ENCODE data around the gene IYD. TPM values are rescaled to one million over a fixed set of nuclear protein-coding genes. Genes with fewer than 3 reads are reported as not detected.

IYD gene
- total RNA-seq, 1 donor, result under 0.01 TPM

- TF ChIP-seq CTCF (IDR thresholded peaks at IDR 0.05; ENCODE audit: insufficient read depth, low read length), result no peak
- H3K4me3 ChIP-seq (ENCODE audit: low read depth, low read length), result no peak overlapping the region
- no peak for DNase-seq (ENCODE audit: low read depth)
Observed at GRCh38 chr6:150450918-150451317, 82.1 kb downstream of the IYD start.

GRCh38 chr6:150451807-150452427 lies 83.1 kb downstream of the IYD start:
- TF ChIP-seq CTCF (IDR thresholded peaks at IDR 0.05; ENCODE audit: insufficient read depth, low read length), result no peak
- H3K4me3 ChIP-seq (ENCODE audit: low read depth, low read length), result no peak overlapping the region
- no peak for DNase-seq (ENCODE audit: low read depth)

GRCh38 chr6:150452428-150453243 lies 83.8 kb downstream of the IYD start:
- no peak overlapping the region for H3K4me3 ChIP-seq (ENCODE audit: low read depth, low read length)
- DNase-seq (ENCODE audit: low read depth), result no peak
- TF ChIP-seq CTCF (IDR thresholded peaks at IDR 0.05; ENCODE audit: insufficient read depth, low read length), result no peak

GRCh38 chr6:150453357-150453756 lies 84.5 kb downstream of the IYD start:
- no peak overlapping the region for H3K4me3 ChIP-seq (ENCODE audit: low read depth, low read length)
- no peak for DNase-seq (ENCODE audit: low read depth)
- TF ChIP-seq CTCF (IDR thresholded peaks at IDR 0.05; ENCODE audit: insufficient read depth, low read length), result no peak

Small RNA genes lying within 50 kb of the gene (small RNA-seq; reads per million reads assigned to genes)
- not detected for gene RNU4-7P

Other genes starting within 250 kb of the IYD start
- 2.1 TPM in 1 of 2 replicates, not detected in the other for gene PPP1R14C, start 226.0 kb upstream of the IYD start, total RNA-seq (ENCODE audit: low replicate concordance)
- gene PLEKHG1, start 230.9 kb downstream of the IYD start, total RNA-seq (ENCODE audit: low replicate concordance), result 1.9 and 3.7 TPM in 2 replicates

Measured in fibroblast of the aortic adventitia (primary cell).